RCC 7860 (cell line): Measurements from ENCODE around the gene GRHL3.
A peak's percentile ranks its signal among the peaks of the same experiment; 100 is the strongest.
"Not testable (repeated sequence)": the region's sequence is repeated elsewhere in the genome, so short reads cannot be mapped to it uniquely, and the experiment has no call there.

Source experiments
- DNase-seq: peaks from one replicate; pipeline ENCODE4 v3.0.0-alpha.2; 2015; ENCODE audit warnings: low spot score
- FAIRE-seq: peaks from 2 replicates; lab custom pipeline; 2012; peaks lifted over from hg19 to GRCh38; lab: Jason Lieb, UNC

The GRHL3 gene

DNA sequence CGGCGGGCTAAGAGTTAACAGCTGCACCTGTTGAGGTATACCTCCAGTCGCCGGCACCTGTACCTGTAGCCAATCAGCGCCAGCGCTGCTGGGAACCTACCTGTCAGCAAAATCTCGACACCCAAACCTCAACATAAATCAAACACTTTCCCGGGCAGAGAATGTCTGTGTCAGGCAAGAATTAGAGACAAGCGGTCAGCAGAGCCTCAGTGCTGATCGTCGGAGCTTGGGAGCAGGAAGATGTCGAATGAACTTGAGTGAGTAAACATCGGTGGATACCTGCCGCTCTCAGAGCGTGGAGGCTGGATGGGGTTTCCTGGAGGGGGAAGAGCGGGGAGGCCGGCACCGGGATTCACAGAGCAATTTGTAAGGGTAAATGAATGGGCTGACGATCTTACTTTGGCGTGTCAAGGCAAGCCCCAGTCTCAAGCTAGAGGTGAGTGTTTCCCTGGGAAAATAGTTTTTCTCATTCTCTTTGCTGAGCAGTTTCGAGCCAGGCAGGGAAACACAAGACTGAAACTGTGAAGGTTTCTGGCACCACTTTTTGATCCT is at the start of gene GRHL3:
GRHL3 (plus strand) TSS at position 46 of the 552 bp plus-strand sequence; CDS start at position 241, 195 bp downstream.
- FAIRE-seq (no peak), DNase-seq (no peak)

DNA sequence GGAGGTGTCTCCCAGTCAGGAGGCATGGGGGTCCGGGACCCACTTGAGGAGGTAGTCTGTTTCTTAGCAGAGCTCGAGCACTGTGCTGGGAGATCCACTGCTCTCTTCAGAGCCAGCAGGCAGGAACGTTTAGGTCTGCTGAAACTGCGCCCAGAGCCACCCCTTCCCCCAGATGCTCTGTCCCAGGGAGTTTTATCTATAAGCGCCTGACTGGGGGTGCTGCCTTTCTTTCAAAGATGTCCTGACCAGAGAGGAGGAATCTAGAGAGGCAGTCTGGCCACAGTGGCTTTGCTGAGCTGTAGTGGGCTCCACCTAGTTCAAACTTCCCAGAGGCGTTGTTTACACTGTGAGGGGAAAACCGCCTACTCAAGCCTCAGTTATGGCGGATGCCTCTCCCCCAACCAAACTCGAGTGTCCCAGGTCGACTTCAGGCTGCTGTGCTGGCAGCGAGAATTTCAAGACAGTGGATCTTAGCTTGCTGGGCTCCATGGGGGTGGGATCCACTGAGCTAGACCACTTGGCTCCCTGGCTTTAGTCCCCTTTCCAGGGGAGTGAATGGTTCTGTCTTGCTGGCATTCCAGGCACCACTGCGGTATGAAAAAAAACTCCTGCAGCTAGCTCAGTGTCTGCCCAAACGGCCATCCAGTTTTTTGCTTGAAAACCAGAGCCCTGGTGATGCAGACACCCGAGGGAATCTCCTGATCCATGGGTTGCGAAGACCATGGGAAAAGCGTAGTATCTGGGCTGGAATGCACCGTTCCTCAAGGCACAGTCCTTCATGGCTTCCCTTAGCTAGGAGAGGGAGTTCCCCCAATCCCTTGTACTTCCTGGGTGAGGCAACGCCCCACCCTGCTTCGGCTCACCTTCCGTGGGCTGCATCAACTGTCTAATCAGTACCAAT is 44.7 kb upstream of the GRHL3 start:
- DNase-seq, FAIRE-seq: not testable (repeated sequence)

DNA sequence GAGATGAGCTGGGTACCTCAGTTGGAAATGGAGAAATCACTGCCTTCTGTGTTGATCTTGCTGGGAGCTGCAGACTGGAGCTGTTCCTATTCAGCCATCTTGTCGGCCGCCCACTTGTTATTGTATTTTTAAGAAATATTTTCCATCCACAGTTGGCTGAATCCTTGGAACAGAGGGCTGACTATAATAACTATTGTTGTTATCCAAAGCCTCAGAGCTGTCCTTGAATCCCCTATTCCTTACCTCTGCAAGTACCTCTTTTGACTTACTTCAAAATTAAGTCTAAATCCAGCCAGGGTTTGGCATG is 44.1 kb upstream of the GRHL3 start:
- DNase-seq = no peak
- FAIRE-seq = no peak

DNA sequence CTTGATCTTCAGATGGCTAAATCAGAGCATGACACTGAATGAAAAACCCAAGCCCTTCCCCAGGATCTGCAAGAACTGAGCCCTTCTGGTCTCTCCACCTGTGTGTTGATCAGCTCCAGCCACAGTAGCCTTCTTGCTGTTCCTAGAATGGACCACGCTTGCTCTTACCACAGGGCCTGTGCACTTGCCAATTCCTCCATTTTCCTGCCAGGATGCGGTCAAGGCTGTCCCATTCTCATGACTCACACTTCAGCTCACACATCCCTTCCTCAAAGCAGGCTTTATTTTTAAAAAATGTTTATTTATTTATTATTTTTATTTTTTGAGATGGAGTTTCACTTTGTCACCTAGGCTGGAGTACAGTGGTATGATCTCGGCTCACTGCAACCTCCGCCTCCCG is 43.6 kb upstream of the GRHL3 start:
- DNase-seq (no peak), FAIRE-seq (no peak)

DNA sequence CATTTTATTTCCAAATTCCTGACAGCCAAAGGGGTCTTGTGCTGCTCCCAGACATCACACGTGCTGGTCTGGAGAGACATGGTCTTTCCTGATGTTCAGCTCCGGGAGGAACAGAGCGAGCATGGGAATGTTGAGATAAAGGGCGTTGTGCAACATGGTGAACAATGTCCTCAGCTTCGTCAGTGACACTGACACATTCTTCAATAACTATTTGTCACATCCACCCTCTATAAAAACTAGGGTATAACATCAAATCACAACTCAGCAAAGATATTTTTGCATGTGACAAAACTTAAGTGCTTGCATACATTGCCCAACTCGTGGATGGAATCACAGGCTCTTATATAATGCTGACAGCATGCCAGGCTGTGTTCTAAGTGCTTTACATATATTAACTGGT is 42.4 kb upstream of the GRHL3 start:
- FAIRE-seq (no peak), DNase-seq (no peak)

DNA sequence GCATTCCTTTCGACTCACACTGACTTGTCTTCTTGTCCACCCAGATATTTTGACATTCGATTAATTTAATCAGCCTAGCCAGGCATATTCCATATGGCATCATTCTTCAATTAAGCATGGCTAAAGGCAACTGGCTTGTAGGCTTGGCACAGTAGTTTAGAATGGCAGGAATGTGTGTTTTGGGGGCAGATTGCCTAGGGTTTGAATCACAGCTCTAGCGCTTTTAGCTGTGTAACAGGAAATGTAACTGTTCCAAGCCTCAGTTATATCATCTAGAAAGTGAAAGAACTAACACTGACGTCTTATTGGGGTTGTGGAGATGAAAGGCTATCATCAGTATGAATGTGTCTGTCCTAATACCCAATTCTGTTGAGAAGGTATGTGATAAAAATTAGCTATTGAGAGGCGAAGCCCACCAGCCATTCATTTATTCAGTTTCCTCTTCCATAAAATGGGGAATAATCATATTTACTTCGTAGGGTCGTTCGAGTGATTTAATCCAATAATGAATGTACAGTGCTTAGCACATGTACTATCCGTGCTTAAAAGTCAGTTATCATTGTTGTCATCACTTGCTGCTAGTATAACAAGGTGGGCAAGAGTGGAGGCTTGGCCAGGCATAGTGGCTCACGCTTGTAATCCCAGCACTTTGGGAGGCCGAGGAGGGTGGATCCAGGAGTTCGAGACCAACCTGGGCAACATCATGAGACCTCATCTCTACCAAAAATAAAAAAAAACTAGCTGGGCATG is 41.6 kb upstream of the GRHL3 start:
- DNase-seq (peak; percentile 6), FAIRE-seq (no peak)

DNA sequence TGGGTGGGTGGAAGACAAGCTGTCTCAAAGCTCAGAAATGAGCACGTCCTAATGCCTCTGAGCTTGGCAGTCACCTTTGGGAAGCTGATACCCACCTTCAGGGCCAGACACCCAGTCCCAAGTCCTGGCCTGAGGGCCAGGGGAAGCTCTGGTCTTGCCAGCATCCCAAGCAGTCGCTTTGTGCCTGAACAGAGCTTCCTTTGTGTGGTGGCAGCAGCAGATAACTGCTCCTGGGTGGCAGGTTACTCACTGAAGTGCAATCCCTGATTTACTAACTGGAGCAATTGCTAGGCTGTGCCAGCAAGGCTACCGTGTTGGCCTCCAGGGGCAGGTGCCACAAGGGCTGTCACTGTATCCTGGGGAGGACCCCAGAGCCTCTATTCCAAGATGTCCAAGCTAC is 40.4 kb upstream of the GRHL3 start:
- FAIRE-seq (no peak), DNase-seq (no peak)

DNA sequence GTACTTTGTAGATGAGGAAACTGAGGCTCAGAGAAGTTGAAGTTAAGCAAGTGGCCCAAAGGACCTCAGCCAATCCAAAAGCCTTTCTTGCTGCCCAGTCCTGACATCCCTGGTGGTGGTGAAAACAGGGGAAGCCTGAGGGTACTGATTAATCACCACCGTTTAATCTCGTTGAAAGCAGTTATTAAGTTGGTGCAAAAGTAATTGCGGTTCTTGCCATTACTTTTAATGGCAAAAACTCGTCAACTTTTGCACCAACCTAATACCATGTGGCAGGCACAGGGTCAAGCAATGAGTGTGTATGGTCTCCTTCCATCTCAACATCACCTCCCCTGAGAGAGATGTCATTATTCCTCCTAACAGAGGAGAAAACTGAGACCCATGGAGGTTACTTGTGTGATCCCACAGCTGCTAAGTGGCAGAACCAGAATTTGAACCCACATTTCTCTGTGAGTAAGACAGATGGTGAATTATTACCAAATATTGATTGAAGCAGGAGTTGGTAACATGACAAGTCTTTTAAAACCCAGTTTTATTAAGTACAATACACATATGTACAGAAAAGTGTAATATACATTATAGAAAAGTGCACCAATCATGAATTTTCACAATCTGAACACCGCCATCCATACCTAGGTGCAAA is 39.4 kb upstream of the GRHL3 start:
- no peak for FAIRE-seq
- no peak for DNase-seq

DNA sequence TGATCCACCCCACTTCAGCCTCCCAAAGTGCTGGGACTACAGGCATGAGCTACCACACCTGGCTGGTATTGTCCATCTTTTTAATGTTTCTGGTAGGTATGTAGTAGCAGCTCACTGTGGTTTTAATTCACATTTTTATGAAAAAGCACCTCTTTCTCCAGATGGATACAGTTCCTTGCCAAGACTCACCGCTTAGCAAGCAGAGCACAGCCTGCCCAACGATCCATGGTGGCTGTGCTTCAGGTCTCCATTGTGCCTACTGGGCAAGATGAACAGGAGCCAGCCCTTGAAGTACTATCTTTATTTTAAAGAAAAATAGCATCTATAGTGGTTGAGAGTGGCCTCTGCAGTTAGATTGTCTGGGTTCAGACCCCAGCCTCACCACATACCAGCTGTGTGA is 37.6 kb upstream of the GRHL3 start:
- FAIRE-seq = no peak
- no peak for DNase-seq

DNA sequence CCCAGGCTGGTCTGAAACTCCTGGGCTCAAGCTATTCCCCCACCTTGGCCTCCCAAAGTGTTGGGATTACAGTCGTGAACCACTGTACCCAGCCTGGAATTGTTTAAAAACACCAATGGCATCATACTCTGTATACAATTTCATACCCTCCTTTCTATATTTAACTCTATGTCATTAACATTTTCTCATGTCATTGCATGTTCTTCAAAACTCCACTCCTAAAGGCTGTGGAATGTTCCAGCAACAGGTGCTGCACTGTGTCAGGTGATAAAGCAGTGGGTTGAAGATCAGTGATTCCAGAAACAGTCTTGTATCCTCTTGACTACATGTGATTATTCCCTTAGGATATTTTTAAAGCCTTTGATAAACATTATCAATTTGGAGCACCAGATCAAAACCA is 36.7 kb upstream of the GRHL3 start:
- no peak for DNase-seq
- no peak for FAIRE-seq

DNA sequence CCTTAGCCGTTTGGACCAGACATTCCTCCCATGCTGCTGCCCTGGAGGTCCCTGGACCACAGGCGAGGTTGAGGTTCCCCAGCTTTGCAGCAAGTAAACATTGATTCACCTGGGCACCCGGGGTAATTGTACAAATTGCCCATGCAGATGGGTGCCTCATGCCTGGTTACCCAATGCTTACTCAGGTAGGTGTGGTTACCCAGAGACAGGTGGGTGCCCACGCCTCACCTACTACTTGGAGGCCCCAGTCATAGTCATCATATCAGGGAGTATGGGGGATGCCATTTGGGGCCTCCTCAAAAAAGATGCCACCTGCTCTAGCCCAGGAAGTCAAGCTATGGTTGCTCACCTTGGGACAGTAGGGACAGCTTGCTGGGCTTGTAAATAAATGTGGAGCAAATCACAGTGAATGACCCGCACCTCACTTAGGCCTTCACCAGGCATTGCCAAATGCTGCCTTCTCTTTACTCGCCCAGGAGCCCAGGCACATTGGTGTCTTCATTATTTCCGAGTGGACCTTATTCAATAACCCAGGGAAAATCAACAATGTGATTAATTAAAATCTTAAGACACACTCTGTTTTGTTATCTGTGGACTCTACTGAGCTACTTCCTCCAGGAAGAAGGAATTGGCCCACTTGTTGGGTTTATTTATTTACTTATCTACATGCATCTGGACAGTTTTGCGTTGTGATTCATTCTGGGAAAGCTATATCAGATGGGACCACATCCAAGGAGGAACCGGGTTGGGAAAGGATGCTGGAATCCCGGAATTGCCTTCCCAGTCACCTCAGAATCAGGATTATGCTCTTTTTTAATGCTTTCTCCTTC is 35.6 kb upstream of the GRHL3 start:
- FAIRE-seq (peak; percentile 94), DNase-seq (peak; percentile 67)

DNA sequence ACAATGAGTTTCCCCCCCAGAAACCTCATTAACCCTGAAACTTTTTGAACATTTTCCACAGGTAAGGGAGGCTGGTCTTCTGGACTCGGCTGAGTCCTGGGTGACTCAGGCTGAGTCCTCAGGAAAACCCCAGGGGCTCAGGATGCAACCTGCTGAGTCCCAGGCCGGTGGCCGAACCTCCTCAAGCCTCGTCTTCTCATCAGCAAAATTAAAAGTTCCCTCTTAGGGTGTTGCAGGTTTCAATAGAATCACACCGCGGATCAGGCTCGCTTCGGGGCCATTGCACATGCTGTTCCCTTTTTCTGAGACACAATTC is 35.0 kb upstream of the GRHL3 start:
- FAIRE-seq (no peak), DNase-seq (no peak)

DNA sequence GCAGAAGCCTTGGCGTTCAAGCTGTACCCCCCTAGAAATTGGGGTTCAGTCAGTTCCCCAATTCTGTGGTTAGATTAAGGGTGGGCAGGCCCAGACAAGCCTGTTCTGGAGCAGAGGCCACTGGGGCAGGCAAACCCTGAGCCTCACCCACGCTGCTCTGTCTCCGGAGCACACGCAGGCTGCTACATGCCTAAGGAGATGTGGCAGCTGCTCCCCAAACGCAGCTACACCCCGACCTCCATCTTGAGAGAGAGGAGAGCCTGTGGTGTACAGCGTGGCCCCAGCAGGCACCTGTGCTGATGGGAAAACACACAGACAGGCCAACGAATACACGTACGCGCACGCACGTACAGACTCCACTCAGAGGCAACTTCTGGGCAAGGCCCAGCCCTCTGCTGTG is 33.9 kb upstream of the GRHL3 start:
- FAIRE-seq = no peak
- no peak for DNase-seq

DNA sequence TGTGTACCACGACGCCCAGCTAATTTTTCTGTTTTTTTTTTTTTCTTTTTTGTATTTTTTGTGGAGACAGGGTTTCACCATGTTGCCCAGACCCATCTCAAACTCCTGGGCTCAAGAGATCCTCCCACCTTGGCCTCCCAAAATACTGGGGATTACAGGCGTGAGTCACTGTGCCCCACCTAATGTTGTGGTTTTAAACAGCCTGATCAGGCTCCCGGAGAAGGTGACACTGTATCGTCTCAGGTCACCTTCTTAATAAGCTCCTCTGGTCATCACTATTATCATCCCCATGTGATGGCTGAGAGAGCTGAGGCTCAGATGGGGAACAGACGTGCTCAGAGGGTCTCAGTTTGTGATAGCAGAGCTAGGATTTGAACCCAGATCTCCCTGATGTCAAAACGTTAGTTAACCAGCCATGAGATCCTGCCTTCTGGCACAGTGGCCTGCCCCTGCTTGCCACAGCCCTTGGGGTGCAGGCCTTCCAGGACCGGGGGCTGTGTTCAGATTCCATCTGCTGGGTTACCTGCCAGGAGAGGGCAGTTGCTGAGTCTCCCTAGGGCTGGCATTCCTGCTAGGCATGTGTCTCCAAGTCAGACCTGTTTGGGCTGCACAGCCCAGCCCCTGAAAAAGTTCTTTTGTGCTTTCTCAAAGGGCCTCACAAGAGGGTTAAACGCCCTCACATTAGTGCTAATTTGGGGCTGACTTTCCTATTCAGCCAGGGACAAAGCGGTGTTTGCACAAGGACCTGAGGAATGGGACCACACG is 32.7 kb upstream of the GRHL3 start:
- DNase-seq (no peak), FAIRE-seq (no peak)

DNA sequence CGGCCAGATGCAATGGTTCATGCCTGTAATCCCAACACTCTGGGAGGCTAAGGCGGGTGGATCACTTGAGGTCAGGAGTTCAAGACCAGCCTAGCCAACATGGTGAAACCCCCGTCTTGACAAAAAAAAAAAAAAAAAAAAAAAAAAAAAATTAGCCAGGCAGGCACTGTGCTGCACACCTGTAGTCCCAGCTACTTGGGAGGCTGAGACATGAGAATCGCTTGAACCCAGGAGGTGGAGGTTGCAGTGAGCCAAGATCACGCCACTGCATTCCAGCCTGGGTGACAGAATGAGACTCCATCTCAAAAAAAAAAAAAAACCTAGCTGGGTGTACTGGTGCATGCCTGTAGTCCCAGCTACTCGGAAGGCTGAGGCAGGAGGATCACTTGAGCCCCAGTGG is 31.4 kb upstream of the GRHL3 start:
- not testable (repeated sequence) for DNase-seq

DNA sequence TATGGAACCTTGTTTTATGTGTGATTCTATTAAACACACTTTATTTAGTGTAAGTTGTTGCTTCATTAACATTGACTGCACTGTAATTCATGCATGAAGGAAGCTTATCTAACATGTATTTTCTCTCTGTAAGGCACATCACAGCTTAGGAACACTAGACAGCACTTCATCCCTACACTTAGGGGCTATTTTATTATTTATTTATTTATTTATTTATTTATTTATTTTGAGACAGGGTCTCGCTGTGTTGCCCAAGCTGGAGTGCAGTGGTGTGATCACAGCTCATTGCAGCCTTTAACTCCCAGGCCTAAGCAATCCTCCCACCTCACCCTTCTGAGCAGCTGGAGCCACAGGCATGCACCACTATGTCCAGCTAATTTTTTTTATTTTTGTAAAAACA is 30.7 kb upstream of the GRHL3 start:
- FAIRE-seq (no peak), DNase-seq (no peak)

More for the DNA sequence above, 31.4 kb upstream of the GRHL3 start:
- not testable (repeated sequence) for FAIRE-seq

DNA sequence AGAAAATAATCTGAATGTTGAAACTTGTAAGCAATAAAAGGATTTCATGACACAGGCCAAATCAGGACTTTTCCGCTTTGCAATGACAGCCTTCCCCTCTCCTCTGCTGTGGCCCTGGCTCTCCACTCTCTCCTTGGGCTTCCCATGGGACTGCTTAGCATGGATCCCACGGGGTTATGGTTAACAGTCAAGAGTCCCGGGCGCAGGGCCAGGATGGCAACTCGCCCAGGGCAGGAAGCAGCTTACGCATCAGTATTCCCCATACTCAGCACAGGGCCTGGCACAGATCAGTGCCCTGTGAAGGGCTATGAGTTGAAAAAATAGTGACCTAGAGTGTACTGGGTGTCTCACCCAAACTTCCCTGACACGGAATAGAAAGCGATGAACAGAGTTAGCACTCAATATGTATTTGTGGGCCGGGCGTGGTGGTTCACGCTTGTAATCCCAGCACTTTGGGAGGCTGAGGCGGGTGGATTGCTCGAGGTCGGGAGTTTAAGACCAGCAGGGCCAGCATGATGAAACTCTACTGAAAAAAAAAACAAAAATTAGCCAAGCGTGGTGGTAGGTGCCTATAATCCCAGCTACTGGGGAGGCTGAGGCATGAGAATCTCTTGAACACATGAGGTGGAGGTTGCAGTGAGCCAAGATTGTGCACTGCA is 29.1 kb upstream of the GRHL3 start:
- DNase-seq (peak; percentile 92), FAIRE-seq (peak; percentile 97)

DNA sequence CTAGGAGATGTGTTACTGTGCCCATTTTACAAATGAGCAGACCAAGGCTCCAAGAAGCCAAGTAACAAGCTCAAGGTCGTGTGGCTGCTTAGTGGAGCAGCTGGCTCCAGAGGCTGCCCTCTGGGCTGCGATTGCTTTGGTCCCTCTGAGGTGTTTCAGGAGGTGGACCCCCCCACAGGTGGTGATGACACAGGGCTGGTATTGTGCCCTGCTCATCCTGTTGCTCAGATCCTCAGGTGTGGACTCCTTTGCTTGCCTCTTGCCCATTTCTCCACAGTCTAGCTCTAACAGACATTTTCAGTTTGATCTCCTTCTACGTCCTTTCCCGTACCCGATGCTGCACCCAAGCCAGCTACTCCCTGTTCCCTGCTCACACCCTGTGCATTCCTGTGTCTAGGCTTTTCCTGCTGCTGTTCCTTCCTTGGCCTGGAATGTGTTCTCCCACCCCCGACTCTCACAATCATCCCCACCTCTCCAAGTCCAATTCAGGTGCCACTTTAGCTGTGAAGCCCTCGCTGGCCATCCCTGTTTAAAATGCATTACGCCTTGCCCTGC is 28.1 kb upstream of the GRHL3 start:
- no peak for FAIRE-seq
- no peak for DNase-seq

DNA sequence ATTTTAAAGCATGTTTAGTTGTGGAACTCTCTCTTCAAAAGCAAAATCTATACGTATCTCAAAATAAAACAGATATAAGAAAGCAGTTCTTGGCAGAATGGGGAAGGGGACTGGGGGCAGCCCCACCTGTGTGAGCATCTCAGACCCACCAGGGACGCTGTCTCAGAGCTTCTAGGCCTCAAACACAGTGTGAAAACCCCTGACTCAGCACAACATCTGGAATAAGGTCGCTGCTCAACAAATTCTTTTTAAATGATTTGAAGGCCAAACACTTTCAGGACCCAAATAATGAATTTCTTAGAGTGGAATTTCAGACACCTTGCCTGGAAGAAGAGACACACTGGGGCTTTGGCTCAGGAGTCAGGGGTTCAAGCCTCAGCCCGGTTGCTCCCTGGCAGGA is 27.1 kb upstream of the GRHL3 start:
- FAIRE-seq (no peak), DNase-seq (no peak)
